Ovary (tissue), 9 donors: Measurements from ENCODE around the gene PCSK2. TPM values are rescaled to one million over a fixed set of nuclear protein-coding genes. Genes with fewer than 3 reads are reported as not detected.

ENCODE experiments used
- DNase-seq, 5 donors: peaks; one replicate each; pipeline ENCODE4 v3.0.0-alpha.2; 2019 to 2020
- H3K27ac ChIP-seq, 2 donors: fragments of 200-600 bp; one replicate each; pipeline versions ENCODE4 v1.5.1 to v1.8.0; 2019 to 2022
- H3K27me3 ChIP-seq: fragments of 200-600 bp; one replicate; pipeline ENCODE4 v1.8.0; 2022
- H3K36me3 ChIP-seq: fragments of 200-600 bp; sonication (generic); one replicate; pipeline ENCODE4 v1.5.1; 2019
- H3K4me1 ChIP-seq: one replicate; pipeline ENCODE4 v1.8.1; 2013; ENCODE audit warnings: mild to moderate bottlenecking, moderate library complexity; ENCODE audit not compliant: insufficient read depth
- H3K4me3 ChIP-seq: fragments of 200-600 bp; sonication (generic); one replicate; pipeline ENCODE4 v1.5.1; 2017
- H3K9me3 ChIP-seq, 2 donors: fragments of 200-600 bp in 1 of 2; sonication (generic) in 1 of 2; one replicate each; pipeline versions ENCODE4 v1.5.1 to v1.8.1; 2013 to 2019; ENCODE audit warnings: mild to moderate bottlenecking in 1 of 2, moderate library complexity in 1 of 2
- EP300 ChIP-seq: sonication (generic); formaldehyde crosslinking; IDR thresholded peaks from one replicate; pipeline ENCODE4 v1.6.1; 2017; ENCODE audit warnings: antibody characterized with exemption
- POLR2A ChIP-seq: fragments of 450-650 bp; IDR thresholded peaks from one replicate; pipeline ENCODE4 v1.6.1; 2017; ENCODE audit warnings: antibody characterized with exemption, mild to moderate bottlenecking, moderate library complexity
- WGBS, 3 donors: extraction: QIAGEN DNeasy Blood & Tissue Kit in 1 of 3; methylation state at CpG; one replicate each; pipeline versions ENCODE4 v1.1.5 to v1.1.7; 2013 to 2017; 5-methylcytosine and 5-hydroxymethylcytosine counted together
- intact Hi-C, 4 donors: fragments of 100-400 bp; cut with DNase I; formaldehyde crosslinking; loops; one replicate each; pipeline versions ENCODE4 v1.11.0 to v1.15.1; 2022 to 2023
- polyA plus RNA-seq, 2 donors: library from polyadenylated mRNA; stranded (reverse); fragments of 200-250 nt in 1 of 2; fragments of 350-450 nt in 1 of 2; fragmentation: Illumina TruSeq in 1 of 2; extraction: RNeasy Lipid Tissue Mini Kit (QIAGEN cat#74804) in 1 of 2; gene quantifications; one replicate each; pipeline ENCODE4 v1.2.3, GENCODE V29; 2013 to 2014
- total RNA-seq, 7 donors: library from RNA; depleted of rRNA in 2 of 7; stranded (reverse); fragments of >200 nt in 2 of 7; fragmentation: NEBNext Ultra II Directional in 3 of 7; extraction: Animal tissue kit (Norgen Biotek cat#: 25700) in 3 of 7; gene quantifications; one replicate each; pipeline versions ENCODE4 v1.1.0 to v1.2.4, GENCODE V29; 2016 to 2023
- TF ChIP-seq, protein P1 (sequence below), 3 donors: fragments of 450-650 bp in 2 of 3; fragments of 200-600 bp in 1 of 3; IDR thresholded peaks; one replicate each; pipeline versions ENCODE4 v1.5.1 to v1.8.0; 2016 to 2022; ENCODE audit warnings: antibody characterized with exemption in 3 of 3, mild to moderate bottlenecking in 1 of 3
- donor health status: DM: no; HTN: no; CAD: no; lungs with moderate emphysema.
- donor health status: DM: no; HTN: no; CAD: no.
- donor health status: Bipolar disorder and iron deficiency.
- donor health status: DM: yes; HTN: yes; CAD: no.
- donor health status: DM: no; HTN: no; CAD: no.
- donor health status: DM: yes; HTN: yes; CAD: no.

PCSK2 gene
- total and polyA plus RNA-seq, 9 donors: 3.0 to 27.8 (median 6.7) TPM

DNA sequence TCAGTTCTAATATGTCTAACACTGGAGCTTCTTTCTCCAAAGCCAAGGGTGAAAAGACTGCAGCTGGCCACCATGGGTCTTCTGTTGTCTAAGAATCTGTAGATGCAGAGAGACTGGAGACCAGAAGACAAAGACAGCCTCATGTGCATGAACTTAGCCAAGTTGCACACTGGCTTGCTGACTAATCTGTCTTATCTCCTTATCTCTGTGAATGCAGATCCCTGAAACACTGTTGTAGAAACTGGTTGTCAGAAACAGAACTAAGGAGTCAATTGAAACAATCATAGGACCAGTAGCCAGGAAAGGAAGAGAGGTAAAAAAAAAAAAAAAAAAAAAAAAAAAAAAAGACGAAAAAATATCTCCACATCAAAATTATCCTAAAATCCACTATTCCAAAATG lies 194.7 kb downstream of the PCSK2 start:
- intact Hi-C loops: no loop called here
- Histone ChIP-seq H3K27me3 (no peaks in the 10 kb centered on the region), H3K36me3 (no peaks in the 10 kb centered on the region), H3K9me3 (no peaks in the 10 kb centered on the region), H3K4me1 (no peaks in the 10 kb centered on the region), H3K27ac (no peak overlapping the region), H3K4me3 (no peak overlapping the region)
- WGBS, 3 donors: 86 to 97% (median 89%) methylated on average over 1 of the region's 1 CpG
- no peak for DNase-seq
- TF ChIP-seq POLR2A (no peak), EP300 (no peak)
- TF ChIP-seq, protein P1, sequence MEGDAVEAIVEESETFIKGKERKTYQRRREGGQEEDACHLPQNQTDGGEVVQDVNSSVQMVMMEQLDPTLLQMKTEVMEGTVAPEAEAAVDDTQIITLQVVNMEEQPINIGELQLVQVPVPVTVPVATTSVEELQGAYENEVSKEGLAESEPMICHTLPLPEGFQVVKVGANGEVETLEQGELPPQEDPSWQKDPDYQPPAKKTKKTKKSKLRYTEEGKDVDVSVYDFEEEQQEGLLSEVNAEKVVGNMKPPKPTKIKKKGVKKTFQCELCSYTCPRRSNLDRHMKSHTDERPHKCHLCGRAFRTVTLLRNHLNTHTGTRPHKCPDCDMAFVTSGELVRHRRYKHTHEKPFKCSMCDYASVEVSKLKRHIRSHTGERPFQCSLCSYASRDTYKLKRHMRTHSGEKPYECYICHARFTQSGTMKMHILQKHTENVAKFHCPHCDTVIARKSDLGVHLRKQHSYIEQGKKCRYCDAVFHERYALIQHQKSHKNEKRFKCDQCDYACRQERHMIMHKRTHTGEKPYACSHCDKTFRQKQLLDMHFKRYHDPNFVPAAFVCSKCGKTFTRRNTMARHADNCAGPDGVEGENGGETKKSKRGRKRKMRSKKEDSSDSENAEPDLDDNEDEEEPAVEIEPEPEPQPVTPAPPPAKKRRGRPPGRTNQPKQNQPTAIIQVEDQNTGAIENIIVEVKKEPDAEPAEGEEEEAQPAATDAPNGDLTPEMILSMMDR (IDR thresholded peaks at IDR 0.05): no peak

DNA sequence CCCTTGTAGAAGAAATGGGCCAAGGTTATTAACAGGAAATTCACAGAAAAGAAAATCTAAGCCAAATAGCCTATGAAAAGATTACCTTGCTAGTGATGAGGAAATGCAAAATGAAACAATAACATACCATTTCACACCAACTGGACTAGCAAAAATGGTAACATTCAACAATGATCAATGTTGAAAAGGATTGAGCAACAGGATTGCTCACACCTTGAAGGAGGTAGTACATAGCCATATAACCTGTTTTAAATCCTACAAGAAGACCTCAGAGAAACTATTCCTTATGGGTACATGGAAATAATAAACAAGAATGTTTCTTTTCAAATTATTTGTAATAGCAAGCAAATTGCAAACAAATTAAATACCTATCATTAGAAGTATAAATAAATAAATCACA lies 196.9 kb downstream of the PCSK2 start:
- Histone ChIP-seq H3K27ac (no peak overlapping the region), H3K27me3 (no peaks in the 10 kb centered on the region), H3K4me1 (no peaks in the 10 kb centered on the region), H3K9me3 (no peaks in the 10 kb centered on the region), H3K4me3 (no peak overlapping the region), H3K36me3 (no peaks in the 10 kb centered on the region)
- DNase-seq: no peak
- TF ChIP-seq, protein P1 (IDR thresholded peaks at IDR 0.05): no peak
- no peak for TF ChIP-seq POLR2A
- intact Hi-C loops: no loop called here

DNA sequence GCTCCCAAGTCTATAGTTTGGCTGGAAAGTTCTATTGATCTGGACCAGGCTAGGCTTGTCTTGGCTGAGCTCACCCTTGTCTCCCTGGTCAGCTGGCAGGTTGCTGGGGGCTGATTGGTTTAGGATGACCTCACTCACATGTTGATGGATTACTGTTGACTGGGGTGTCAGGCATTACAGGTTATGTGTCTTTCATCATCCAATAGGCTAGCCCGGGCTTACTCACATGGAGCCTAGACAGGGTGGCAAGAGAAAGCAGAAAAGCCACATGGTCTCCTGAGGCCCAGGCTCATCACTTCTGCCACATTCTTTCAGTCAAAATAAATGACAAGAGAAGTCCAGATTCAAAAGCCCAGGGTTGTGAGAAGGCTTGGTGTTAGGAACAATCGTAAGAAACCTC lies 200.8 kb downstream of the PCSK2 start:
- no peak for DNase-seq
- H3K27me3 ChIP-seq: no peaks in the 10 kb centered on the region
- H3K4me1 ChIP-seq: no peaks in the 10 kb centered on the region
- WGBS, 3 donors: 85 to 93% (median 87%) methylated on average over 2 of the region's 2 CpGs
- no peaks in the 10 kb centered on the region for H3K36me3 ChIP-seq
- intact Hi-C loops: no loop called here
- no peak overlapping the region for H3K27ac ChIP-seq
- H3K9me3 ChIP-seq: no peaks in the 10 kb centered on the region
- no peak overlapping the region for H3K4me3 ChIP-seq
- TF ChIP-seq, protein P1 (IDR thresholded peaks at IDR 0.05): no peak
- TF ChIP-seq POLR2A: no peak

DNA sequence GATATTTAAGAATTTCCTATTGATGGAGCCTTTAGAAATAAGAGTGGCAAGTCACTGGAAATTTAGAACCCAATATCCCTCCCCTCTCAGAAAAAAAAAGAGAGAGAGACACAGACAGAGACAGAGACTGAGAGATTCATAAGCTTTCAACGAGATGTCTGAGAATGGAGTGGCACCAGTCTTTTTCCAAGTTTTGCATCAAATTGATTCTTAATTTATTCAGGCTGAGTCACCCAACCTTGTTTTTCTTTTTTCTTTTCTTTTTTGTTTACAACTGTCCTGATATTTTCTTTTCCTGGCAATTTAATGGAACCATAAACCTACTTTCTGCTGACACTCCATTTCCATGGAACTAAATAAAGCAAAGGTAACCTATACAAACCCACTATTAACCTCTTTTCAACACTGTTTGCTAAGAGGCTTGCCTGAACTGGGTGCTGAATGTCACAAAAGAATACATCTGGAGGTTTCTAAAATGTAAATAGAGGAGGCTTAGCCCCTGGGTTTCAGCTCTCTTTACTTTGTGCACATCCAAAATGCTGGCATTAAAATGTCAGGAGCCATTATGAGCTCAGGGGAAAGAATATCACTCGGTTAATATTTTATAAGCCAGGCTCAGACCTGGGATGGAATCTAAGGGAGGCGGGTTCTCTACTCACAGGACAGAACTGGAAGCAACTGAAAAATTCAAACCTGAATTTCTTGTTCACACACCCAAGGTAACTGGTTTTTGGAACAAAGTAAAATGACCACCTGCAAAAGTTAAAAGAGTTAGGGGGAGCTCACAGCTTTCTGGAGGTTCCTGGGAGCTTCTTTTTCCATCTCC lies 203.5 kb downstream of the PCSK2 start:
- Histone ChIP-seq H3K27me3 (no peaks in the 10 kb centered on the region), H3K4me3 (no peak overlapping the region), H3K27ac (no peak overlapping the region), H3K36me3 (no peaks in the 10 kb centered on the region), H3K4me1 (no peaks in the 10 kb centered on the region), H3K9me3 (no peaks in the 10 kb centered on the region)
- 80 to 85% (median 84%) methylated on average over 3 of the region's 3 CpGs for WGBS, 3 donors
- intact Hi-C loops: loop anchor here in 2 of 4 donors (2.0 kb wide), 1 partner anchor 628 kb away; no protein-coding TSS in a partner anchor
- no peak for TF ChIP-seq POLR2A
- TF ChIP-seq, protein P1 (IDR thresholded peaks at IDR 0.05): no peak
- TF ChIP-seq EP300: no peak
- DNase-seq: no peak
